KG1 (cell line): ENCODE data around the gene CTPS2.

Source experiments
- DNase-seq: peaks from one replicate; lab custom pipeline; 2025; lab: John Stamatoyannopoulos, UW

Gene CTPS2

GRCh38 chrX:16714504-16714903 is 2.0 kb upstream of the CTPS2 start:
- DNase-seq, result no peak

DNA sequence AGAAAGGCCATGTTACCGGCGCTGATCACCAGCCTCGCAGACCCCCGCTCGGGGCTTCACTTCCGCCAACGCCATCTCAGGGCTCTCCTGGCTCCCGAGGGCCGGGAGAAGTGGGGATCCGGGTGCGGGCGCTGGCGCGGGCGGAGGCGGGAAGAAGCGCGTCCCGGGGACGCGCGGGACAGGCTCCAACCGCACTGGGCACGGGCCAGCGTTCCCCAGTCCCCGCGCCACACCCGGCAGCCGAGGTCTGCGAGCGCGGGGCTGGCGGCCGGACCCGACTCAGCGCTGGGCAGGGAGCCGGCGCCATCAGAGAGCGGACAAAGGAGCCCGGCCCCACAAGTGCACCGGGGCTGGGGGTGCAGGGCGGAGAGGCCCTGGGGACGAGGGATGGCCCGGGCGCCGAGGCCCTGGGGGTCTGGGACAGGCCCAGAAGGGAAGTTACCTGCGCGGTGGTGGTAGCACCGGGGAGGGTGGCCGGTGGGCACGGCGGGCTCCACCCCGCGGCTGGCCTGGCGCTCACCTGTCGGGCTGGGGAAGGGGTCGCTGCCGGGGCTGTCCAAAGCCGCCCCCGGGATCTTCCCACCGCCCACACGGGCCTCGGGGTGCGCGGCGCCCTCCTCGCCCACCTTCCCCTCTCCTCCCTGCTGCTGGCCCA is 449 bp downstream of the CTPS2 start:
- DNase-seq, result no peak

- DNase-seq, result no peak
Measured at GRCh38 chrX:16711219-16711811, 1.2 kb downstream of the CTPS2 start.

DNA sequence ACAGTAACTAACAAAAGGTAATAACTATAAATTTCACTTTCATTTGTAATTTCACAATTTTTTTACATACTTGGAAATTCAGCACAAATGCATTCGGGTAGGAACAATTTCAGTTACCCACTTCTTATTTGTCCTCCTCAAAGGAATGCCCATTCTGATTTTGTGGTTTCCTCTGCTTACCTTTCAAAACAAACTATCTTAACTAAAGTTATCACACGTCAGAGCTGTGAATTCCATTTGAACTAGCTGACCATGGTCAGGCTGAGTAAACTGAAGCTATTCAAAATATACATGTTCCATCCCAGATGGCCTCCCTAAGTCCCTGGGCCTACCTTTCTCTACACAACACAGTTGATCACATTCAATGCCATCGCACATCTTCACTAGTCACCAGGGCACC is 4.5 kb downstream of the CTPS2 start:
- DNase-seq, result no peak

DNA sequence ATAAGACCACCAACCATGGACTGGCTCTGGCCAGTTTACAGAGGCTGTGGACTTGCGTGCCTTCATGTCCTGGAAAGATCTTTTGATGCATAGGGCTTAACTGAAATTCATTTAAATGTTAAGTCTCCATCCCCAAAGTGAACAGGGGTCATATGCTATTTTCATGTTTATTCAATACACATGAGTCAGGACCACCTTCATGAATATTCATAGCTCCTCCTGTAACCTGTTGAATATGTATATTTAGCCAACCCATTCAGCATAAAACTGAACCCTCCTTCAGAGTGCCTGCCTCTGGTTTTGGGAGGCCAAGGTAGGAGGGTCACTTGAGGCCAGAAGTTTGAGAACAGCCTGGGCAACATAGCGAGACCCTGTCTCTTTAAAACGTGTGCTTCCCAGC is 7.1 kb downstream of the CTPS2 start:
- no peak for DNase-seq

GRCh38 chrX:16702700-16703599 is 9.5 kb downstream of the CTPS2 start:
- no peak for DNase-seq

GRCh38 chrX:16700734-16701133 is 11.7 kb downstream of the CTPS2 start:
- no peak for DNase-seq

GRCh38 chrX:16699389-16699788 is 13.1 kb downstream of the CTPS2 start:
- no peak for DNase-seq

- no peak for DNase-seq
Measured at GRCh38 chrX:16696956-16697355, 15.5 kb downstream of the CTPS2 start.

DNA sequence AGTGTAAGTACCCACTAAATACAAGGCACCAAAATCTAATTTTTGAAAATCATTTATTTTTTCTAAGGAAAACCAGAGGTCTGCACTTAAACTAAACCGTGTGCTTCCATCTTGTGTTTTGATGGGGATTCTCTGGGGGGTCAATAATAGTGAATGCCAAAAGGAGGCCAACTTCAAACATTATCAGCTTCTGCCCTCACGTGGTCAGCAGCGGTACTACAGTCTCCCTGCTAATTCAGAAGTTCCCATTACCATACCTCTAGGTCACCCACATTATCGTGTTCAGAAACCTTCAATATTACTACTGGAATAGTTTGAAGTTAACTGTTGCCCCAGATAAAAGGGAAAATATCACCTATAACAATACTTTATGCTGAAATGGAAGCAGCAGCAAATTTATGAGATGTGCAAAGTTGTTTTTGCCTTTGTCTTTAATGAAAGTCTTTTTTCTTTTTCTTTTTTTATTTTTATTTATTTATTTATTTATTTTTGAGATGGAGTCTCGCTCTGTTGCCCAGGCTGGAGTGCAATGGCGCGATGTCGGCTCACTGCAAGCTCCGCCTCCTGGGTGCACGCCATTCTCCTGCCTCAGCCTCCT is 17.3 kb downstream of the CTPS2 start:
- no peak for DNase-seq

GRCh38 chrX:16687514-16687913 is 25.0 kb downstream of the CTPS2 start:
- DNase-seq, result no peak

DNA sequence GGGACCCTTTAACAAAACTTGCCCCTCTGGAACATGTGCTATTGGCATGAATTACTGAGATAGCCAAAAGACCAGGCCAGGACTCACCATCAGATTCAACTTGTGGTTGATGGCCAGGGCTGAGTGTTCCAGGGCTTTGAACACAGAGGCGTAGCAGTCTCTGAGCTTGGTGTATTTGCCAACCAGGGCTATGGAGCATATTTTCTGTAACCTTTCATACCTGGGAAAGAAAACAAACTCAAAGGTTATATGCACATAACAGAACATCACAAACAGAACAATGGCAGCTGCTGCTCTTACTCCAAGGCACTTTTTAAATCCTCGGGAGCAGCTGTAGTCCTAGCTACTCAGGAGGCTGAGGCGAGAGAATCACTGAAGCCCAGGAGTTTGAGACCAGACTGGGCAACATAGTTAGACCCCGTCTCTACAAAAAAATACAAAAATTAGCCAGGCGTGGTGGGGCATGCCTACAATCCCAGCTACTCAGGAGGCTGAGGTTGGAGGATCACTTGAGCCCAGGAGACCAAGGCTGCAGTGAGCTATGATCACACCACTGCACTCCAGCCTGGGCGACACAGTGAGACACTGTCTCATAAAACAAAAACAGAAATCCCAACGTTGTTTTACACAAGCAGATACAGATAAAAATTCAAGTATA is 29.3 kb downstream of the CTPS2 start:
- no peak for DNase-seq

DNA sequence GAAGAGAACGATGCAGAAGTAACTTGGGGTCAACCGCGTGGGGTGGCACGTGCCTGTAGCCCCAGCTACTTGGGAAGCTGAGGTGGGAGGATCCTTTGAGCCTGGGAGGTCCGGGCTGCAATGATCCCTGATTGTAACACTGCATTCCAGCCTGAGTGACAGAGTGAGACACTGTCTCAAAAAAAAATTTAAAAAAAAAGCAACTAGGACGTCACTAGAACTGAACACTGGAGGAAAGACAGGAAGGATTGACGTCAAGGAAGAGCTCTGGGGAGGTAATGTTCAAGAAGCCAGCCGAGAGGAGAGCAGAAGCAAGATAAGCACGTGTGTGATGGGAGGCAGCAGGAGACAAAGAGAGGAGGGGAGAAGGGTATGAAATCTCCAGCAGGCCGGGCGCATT is 33.8 kb downstream of the CTPS2 start:
- no peak for DNase-seq

DNA sequence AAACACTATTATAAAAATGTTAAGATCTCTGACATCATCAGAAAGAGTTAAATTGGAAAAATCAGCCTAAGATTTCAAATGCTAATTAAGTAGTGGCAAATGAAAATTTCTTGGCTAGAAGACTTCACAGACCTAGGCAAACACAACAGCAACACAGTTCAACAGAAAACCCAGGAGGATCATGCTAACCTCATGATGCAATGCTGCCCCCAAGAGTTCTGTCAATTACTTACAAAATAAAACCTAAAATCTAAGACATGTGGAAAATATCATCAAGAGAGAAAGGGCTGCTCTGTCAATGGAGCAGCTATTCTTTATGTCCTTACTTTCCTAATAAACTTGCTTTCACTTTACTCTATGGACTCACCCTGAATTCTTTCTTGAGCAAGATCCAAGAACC is 41.5 kb downstream of the CTPS2 start:
- DNase-seq, result no peak

DNA sequence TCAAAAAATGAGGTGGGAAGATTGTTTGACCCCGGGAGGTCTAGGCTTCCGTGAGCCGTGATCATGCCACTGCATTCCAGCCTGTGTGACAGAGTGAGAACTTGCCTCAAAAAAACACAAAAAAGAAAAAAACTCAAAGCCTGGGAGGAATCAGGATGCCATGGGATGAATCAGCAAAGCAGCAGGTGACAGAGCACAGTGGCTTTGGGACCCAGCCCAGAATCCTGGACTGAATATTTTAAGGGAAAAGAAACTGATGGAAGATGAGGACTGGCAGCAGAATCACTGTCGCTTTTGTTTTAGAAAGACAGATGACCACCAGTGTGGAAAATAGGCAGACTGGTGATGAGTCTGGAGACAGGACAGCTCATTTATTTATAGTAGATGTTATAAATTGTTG is 45.9 kb downstream of the CTPS2 start:
- DNase-seq, result no peak

DNA sequence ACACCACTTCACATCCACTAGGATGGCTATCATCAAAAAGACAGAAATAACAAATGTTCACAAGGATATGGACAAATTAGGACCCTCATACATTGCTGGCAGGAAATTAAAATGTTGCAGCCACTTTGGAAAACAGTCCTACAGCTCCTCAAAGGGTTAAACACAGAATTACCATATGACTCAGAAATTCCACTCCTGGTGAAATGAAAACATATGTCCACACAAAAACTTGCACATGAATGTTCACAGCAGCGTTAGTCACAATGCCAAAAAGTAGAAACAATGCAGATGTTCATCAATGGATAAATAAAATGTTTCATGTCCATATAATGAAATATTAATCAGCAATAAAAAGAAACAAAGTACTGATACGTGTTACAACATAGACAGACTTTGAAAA is 47.4 kb downstream of the CTPS2 start:
- DNase-seq, result no peak

GRCh38 chrX:16664626-16665025 is 47.8 kb downstream of the CTPS2 start:
- DNase-seq, result no peak

DNA sequence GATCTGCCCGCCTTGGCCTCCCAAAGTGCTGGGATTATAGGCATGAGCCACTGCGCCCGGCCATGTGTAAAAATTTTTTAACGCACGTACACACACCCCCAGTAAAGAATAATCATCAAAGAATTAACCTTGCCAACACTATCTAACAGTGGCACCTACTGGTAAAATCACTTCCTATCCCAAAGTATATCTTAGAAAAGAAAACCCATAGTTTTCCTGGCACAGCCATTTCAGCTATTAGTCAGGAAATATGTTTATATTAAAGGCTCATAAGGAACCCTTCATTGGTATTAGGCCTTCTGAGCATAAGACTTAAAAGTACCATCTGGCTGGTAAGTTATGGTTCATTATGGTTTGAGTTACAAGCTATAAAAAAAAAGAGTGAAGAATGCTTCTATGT is 48.4 kb downstream of the CTPS2 start:
- no peak for DNase-seq

DNA sequence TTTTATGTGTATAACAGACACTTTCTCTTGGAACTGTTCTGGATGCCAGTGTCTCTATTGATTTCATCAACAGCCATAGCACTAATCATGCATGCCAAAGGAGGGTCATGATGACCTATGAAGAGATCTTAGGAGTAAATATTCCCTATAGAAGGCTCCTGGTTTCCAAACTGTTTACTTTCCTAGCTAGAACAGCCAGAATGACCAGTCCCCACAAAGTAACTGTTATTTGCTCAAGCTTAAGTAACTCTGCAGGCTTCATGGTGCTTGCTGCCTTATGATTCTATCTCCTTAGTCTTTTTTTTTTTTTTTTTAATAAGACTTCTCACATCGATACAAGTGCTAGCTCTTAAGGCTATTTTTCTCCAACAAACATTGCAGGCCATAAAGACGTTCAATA is 50.1 kb downstream of the CTPS2 start:
- DNase-seq, result no peak

DNA sequence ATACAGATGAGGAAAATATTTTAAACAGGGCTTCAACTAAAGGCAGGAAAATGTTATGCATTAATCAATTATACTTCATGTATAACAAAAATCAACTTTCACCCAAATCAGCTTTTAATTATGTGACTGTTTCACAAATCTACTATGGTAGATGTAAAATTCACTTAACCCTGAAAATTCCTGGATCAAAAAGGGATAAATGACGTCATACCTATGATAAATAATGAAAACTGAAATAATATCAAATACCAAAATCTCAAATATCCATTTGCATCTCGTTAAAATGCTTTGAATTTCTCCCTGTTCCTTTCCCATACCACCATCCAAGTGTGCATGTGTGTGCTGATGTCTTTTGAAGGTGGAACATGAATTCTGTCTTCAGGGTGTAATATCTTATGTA is 51.0 kb downstream of the CTPS2 start:
- DNase-seq, result no peak

DNA sequence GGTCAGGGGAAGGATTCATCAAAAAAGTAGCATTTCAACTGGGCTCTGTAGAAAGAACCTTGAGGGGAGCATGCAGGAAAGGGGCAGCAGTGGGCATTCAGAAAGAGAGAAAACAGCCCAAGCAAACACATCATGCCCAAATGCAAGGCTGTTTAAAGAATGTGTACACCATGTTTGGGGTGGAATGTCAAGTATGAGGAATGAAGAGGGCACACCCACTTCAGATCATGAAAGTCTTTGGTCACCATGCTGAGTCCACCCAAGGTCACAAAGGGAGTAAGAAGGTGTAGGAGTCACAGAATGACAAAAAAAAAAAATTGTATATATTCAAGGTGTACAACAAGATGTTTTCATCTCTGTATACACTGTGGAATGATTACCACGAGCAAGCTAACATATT is 53.1 kb downstream of the CTPS2 start:
- DNase-seq, result no peak

- no peak for DNase-seq
Measured at GRCh38 chrX:16658284-16658683, 54.2 kb downstream of the CTPS2 start.
